H1 (cell line): ENCODE measurements around the gene CPSF4. TPM values are rescaled to one million over a fixed set of nuclear protein-coding genes. Genes with fewer than 3 reads are reported as not detected.
A peak's percentile ranks its signal among the peaks of the same experiment; 100 is the strongest.

Experiments used
- CTCF ChIA-PET: fragments of 300-600 bp; sonication (Branson Sonifier 250); formaldehyde crosslinking; loops from one replicate; lab custom pipeline; 2021; ENCODE audit not compliant: partially characterized antibody; lab: Charles Lee
- POLR2A ChIA-PET: fragments of 300-600 bp; sonication (Branson Sonifier 250); formaldehyde crosslinking; loops from one replicate; lab custom pipeline; 2021; ENCODE audit warnings: inconsistent platforms; ENCODE audit not compliant: partially characterized antibody; lab: Charles Lee
- DNase-seq, 2 experiments: peaks; one replicate each; pipeline versions ENCODE4 v3.0.0 to v3.0.0-alpha.2; 2010 to 2022; ENCODE audit warnings: low spot score in 2 of 2, low read depth in 1 of 2, mixed read lengths in 1 of 2
- FAIRE-seq: peaks from 2 replicates; lab custom pipeline; 2011; peaks lifted over from hg19 to GRCh38; lab: Jason Lieb, UNC
- H2AFZ ChIP-seq: 2 replicates; pipeline ENCODE4 v1.8.1; 2012; ENCODE audit warnings: low read length, inconsistent platforms
- H2AK5ac ChIP-seq: 2 replicates; pipeline ENCODE4 v1.6.1; 2013; ENCODE audit warnings: low read depth, low read length
- H2BK120ac ChIP-seq: replicated peaks from 2 replicates; pipeline ENCODE3; 2013; ENCODE audit warnings: low read depth, low read length, inconsistent platforms
- H2BK12ac ChIP-seq: 2 replicates; pipeline ENCODE4 v1.6.1; 2013; ENCODE audit warnings: low read depth, low read length
- H2BK15ac ChIP-seq: 2 replicates; pipeline ENCODE4 v1.6.1; 2013; ENCODE audit warnings: low read length
- H2BK20ac ChIP-seq: 2 replicates; pipeline ENCODE4 v1.6.1; 2013; ENCODE audit warnings: low read length
- H2BK5ac ChIP-seq: 2 replicates; pipeline ENCODE4 v1.6.1; 2013; ENCODE audit warnings: low read depth, low read length
- H3K14ac ChIP-seq: 2 replicates; pipeline ENCODE4 v1.6.1; 2013; ENCODE audit warnings: inconsistent platforms; ENCODE audit not compliant: insufficient read length
- H3K18ac ChIP-seq: 2 replicates; pipeline ENCODE4 v1.6.1; 2013; ENCODE audit warnings: low read length; ENCODE audit errors: extremely low read depth
- H3K23ac ChIP-seq: 2 replicates; pipeline ENCODE4 v1.6.1; 2013; ENCODE audit warnings: inconsistent platforms; ENCODE audit not compliant: insufficient read length
- H3K23me2 ChIP-seq: 2 replicates; pipeline ENCODE4 v1.6.1; 2013; ENCODE audit warnings: low read depth, low read length
- H3K27ac ChIP-seq: 2 replicates; pipeline ENCODE4 v1.6.1; 2011; ENCODE audit warnings: low read depth, low read length, inconsistent platforms
- H3K27me3 ChIP-seq, 4 experiments: replicated peaks in 1 of 4; 1 replicate in 1 of 4; 2 replicates in 3 of 4; pipeline versions ENCODE4 v1.6.1 to v1.8.1; 2011 to 2013; ENCODE audit warnings: low read length in 3 of 4, mild to moderate bottlenecking in 3 of 4, inconsistent platforms in 2 of 4, mixed read lengths in 2 of 4, moderate library complexity in 1 of 4; ENCODE audit not compliant: control insufficient read depth in 3 of 4, insufficient read depth in 3 of 4; ENCODE audit errors: extremely low read depth in 1 of 4
- H3K36me3 ChIP-seq, 4 experiments: 2 replicates each; pipeline versions ENCODE4 v1.6.1 to v1.8.1; 2011 to 2013; ENCODE audit warnings: mild to moderate bottlenecking in 4 of 4, low read length in 3 of 4, moderate library complexity in 2 of 4, control low read depth in 1 of 4, inconsistent platforms in 1 of 4; ENCODE audit not compliant: insufficient read depth in 4 of 4, control insufficient read depth in 2 of 4
- H3K4ac ChIP-seq: replicated peaks from 2 replicates; pipeline ENCODE3; 2013; ENCODE audit warnings: low read length, low read depth, mixed read lengths, inconsistent platforms; ENCODE audit not compliant: insufficient read length
- H3K4me1 ChIP-seq, 4 experiments: replicated peaks in 1 of 4; 1 replicate in 1 of 4; 2 replicates in 3 of 4; pipeline versions ENCODE4 v1.6.1 to v1.8.1; 2011 to 2013; ENCODE audit warnings: low read length in 3 of 4, inconsistent platforms in 2 of 4, mixed read lengths in 1 of 4; ENCODE audit not compliant: insufficient read depth in 4 of 4, control insufficient read depth in 3 of 4
- H3K4me2 ChIP-seq, 2 experiments: 2 replicates each; pipeline versions ENCODE4 v1.6.1 to v1.8.1; 2011 to 2013; ENCODE audit warnings: low read depth in 2 of 2, low read length in 2 of 2, control low read depth in 1 of 2, inconsistent platforms in 1 of 2, mild to moderate bottlenecking in 1 of 2; ENCODE audit not compliant: insufficient read depth in 1 of 2
- H3K4me3 ChIP-seq, 4 experiments: fragments of 200-600, 300-600 bp in 1 of 4; sonication (generic), shearing (Covaris generic), sonication (Bioruptor Twin) in 1 of 4; 2 replicates each; pipeline versions ENCODE4 v1.5.1 to v1.8.1; 2011 to 2016; ENCODE audit warnings: low read length in 4 of 4, low read depth in 3 of 4, control low read depth in 2 of 4, inconsistent platforms in 2 of 4, mild to moderate bottlenecking in 2 of 4, mixed read lengths in 1 of 4, moderate library complexity in 1 of 4; ENCODE audit not compliant: insufficient read depth in 2 of 4; ENCODE audit errors: extremely low read depth in 1 of 4
- H3K56ac ChIP-seq: replicated peaks from 2 replicates; pipeline ENCODE3; 2013; ENCODE audit warnings: low read depth, mild to moderate bottlenecking, mixed read lengths, low read length, inconsistent platforms; ENCODE audit not compliant: insufficient read length
- H3K79me1 ChIP-seq: 2 replicates; pipeline ENCODE4 v1.6.1; 2013; ENCODE audit warnings: low read depth, low read length, control low read depth
- H3K79me2 ChIP-seq, 2 experiments: 2 replicates each; pipeline versions ENCODE4 v1.6.1 to v1.8.1; 2012 to 2013; ENCODE audit warnings: low read length in 2 of 2, mild to moderate bottlenecking in 2 of 2, inconsistent platforms in 1 of 2; ENCODE audit not compliant: insufficient read depth in 2 of 2, control insufficient read depth in 1 of 2
- H3K9ac ChIP-seq, 4 experiments: replicated peaks in 1 of 4; 1 replicate in 1 of 4; 2 replicates in 3 of 4; pipeline versions ENCODE4 v1.6.1 to v1.8.1; 2011 to 2013; ENCODE audit warnings: low read depth in 3 of 4, low read length in 3 of 4, control low read depth in 2 of 4, mild to moderate bottlenecking in 2 of 4, moderate library complexity in 2 of 4, inconsistent platforms in 1 of 4; ENCODE audit errors: extremely low read depth in 1 of 4
- H3K9me3 ChIP-seq, 2 experiments: 2 replicates each; pipeline versions ENCODE4 v1.6.1 to v1.8.1; 2012 to 2013; ENCODE audit warnings: mild to moderate bottlenecking in 2 of 2, moderate library complexity in 2 of 2, control low read depth in 1 of 2, inconsistent platforms in 1 of 2, low read depth in 1 of 2, low read length in 1 of 2, mixed read lengths in 1 of 2; ENCODE audit not compliant: insufficient read depth in 2 of 2
- H4K20me1 ChIP-seq, 2 experiments: replicated peaks in 1 of 2; 2 replicates each; pipeline versions ENCODE3 to v1.8.1; 2011 to 2013; ENCODE audit warnings: inconsistent platforms in 2 of 2, low read length in 2 of 2, mild to moderate bottlenecking in 1 of 2; ENCODE audit not compliant: insufficient read depth in 2 of 2, control insufficient read depth in 1 of 2
- H4K5ac ChIP-seq: 2 replicates; pipeline ENCODE4 v1.6.1; 2013; ENCODE audit warnings: low read length, low read depth, mixed read lengths, inconsistent platforms; ENCODE audit not compliant: insufficient read length
- H4K8ac ChIP-seq: 2 replicates; pipeline ENCODE4 v1.8.0; 2013; ENCODE audit warnings: mild to moderate bottlenecking, moderate library complexity, low read length, inconsistent platforms; ENCODE audit not compliant: insufficient read depth; ENCODE audit errors: extremely low read depth
- H4K91ac ChIP-seq: replicated peaks from 2 replicates; pipeline ENCODE3; 2013; ENCODE audit warnings: low read length, mixed read lengths, inconsistent platforms; ENCODE audit not compliant: insufficient read length
- ASH2L ChIP-seq: fragments of 200-600, 300-600 bp; sonication (generic); IDR thresholded peaks from one replicate; pipeline ENCODE4 v1.7.1; 2017; ENCODE audit warnings: low read length
- TAF1 ChIP-seq: IDR thresholded peaks from 2 replicates; pipeline ENCODE4 v1.6.1; 2011; ENCODE audit warnings: mild to moderate bottlenecking, low read depth, low read length
- TBP ChIP-seq: IDR thresholded peaks from 2 replicates; pipeline ENCODE4 v1.6.1; 2011; ENCODE audit warnings: low read depth, low read length, improper control_type of control experiment
- WGBS, 2 experiments: shearing (Covaris generic) in 1 of 2; methylation state at CpG; one replicate each; pipeline versions ENCODE4 v1.1.6 to v1.1.7; 2013 to 2015; ENCODE audit warnings: low lambda C conversion rate in 2 of 2, mixed read lengths in 2 of 2, inconsistent platforms in 1 of 2, low coverage in 1 of 2, missing lambda C conversion rate in 1 of 2; ENCODE audit not compliant: insufficient replicate concordance in 2 of 2, insufficient coverage in 1 of 2, insufficient read length in 1 of 2; ENCODE audit errors: extremely low coverage in 1 of 2, missing lambda C conversion rate in 1 of 2; 5-methylcytosine and 5-hydroxymethylcytosine counted together
- polyA plus RNA-seq, 7 experiments: library from polyadenylated mRNA; depleted of rRNA in 3 of 7; stranded (reverse) in 5 of 7; unstranded in 2 of 7; fragments of >200 nt in 5 of 7; fragments of 200-250 nt in 2 of 7; gene quantifications; 1 replicate in 5 of 7; 2 replicates in 1 of 7; 4 replicates in 1 of 7; pipeline versions ENCODE4 v1.2.1 to v1.2.3, GENCODE V29; 2011 to 2013; ENCODE audit warnings: missing spikeins in 2 of 7, mixed read lengths in 2 of 7
- total RNA-seq: library from RNA; stranded (reverse); fragmentation: NEBNext Ultra II Directional; extraction: Animal tissue kit (Norgen Biotek cat#: 25700); gene quantifications from 2 replicates; pipeline ENCODE4 v1.2.1, GENCODE V29; 2021

The CPSF4 gene
- total and polyA plus RNA-seq, 2 of the 8 experiments (the other 6 are each of a cell fraction or from before 2014, with no cell fraction given): 77.5 to 103 TPM

DNA sequence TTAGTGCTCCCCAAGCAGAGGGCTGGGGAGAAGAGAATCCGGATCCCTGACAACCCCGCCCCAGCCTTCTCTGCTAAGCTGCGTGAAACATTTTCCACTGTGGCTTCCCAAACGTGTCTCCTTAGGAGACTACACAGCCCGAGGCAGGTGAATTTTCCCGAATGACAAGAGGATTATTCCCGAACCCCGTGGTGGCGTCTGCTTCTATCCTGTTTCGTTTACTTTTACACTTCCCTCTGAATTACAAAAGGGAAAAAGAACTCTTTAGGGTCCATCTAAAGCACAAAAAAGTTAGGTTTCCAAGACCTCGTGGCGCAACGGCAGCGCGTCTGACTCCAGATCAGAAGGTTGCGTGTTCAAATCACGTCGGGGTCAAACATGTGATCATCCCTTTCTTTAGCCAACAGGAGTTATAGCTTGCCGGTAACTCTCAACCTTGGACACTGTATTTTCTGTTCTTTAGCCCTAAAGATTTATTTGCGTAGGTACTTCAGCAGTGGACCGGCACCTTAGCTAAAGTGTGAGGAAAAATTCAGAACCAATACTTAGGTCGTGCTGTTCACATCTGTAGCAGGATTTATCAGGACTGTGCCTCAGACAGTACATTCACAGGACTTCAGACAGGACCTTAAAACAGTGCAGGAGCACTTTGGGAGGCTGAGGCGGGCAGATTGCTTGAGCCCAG lies 30.8 kb downstream of the CPSF4 start:
- no peaks in the 10 kb centered on the region for H4K20me1 ChIP-seq
- H3K23me2 ChIP-seq: peaks cover 14% of the 10 kb centered on the region
- H4K5ac ChIP-seq: no peak overlapping the region
- H2AK5ac ChIP-seq: no peak overlapping the region
- H2BK5ac ChIP-seq: no peak overlapping the region
- no peak overlapping the region for H3K27ac ChIP-seq
- 0 out of 2 replicates have a peak overlapping the region, but pooled peaks have one; percentile 47 for H2BK15ac ChIP-seq
- no peak overlapping the region for H3K18ac ChIP-seq
- 59% methylated on average over 23 of the region's 23 CpGs; no CpG with 5 or more reads in 1 of the 2 experiments for WGBS, 2 experiments
- H3K4ac ChIP-seq: no peak overlapping the region
- peaks cover 8% of the 10 kb centered on the region for H3K79me1 ChIP-seq
- H3K23ac ChIP-seq: no peak overlapping the region
- H3K4me2 ChIP-seq: peak overlapping the region; percentile 11 to 50; a peak in 3 of 4 replicates
- peak overlapping the region; percentile 22; the same call in 1 of the 2 replicates for H2AFZ ChIP-seq
- H2BK20ac ChIP-seq: 0 out of 2 replicates have a peak overlapping the region, but pooled peaks have one; percentile 48
- no peak overlapping the region for H4K8ac ChIP-seq
- H4K91ac ChIP-seq: no peak overlapping the region
- H2BK12ac ChIP-seq: no peak overlapping the region
- peaks cover 19 to 27% of the 10 kb centered on the region in 2 experiments for H3K79me2 ChIP-seq
- POLR2A ChIA-PET: interaction anchor here (0.8 to 8.6 kb wide), 10 partner anchors 9 to 89 kb away, joined by 3 to 63 read pairs (median 4); partner anchors contain the start of genes BUD31, CPSF4, PDAP1 and PTCD1
- no peaks in the 10 kb centered on the region for H3K27me3 ChIP-seq
- H3K9ac ChIP-seq: no peak overlapping the region
- H3K56ac ChIP-seq: no peak overlapping the region
- no peak for DNase-seq
- H3K36me3 ChIP-seq: no peaks in the 10 kb centered on the region
- peaks cover 0 to 2% (median 0%) of the 10 kb centered on the region in 4 experiments; a peak in 1 of 7 replicates for H3K4me1 ChIP-seq
- FAIRE-seq: peak; percentile 76
- peak overlapping the region in 2 of 4 experiments; percentile 17 to 46; a peak in 4 of 8 replicates for H3K4me3 ChIP-seq
- H3K9me3 ChIP-seq: no peaks in the 10 kb centered on the region
- no peak overlapping the region for H3K14ac ChIP-seq
- CTCF ChIA-PET: interaction anchor here (0.5 to 1.0 kb wide), 4 partner anchors 11 to 181 kb away, joined by 3 read pairs; no protein-coding TSS in a partner anchor
- H2BK120ac ChIP-seq: no peak overlapping the region
- TF ChIP-seq TAF1: 0 out of 2 replicates have a peak, but pooled peaks have one; percentile 26
- TF ChIP-seq ASH2L: no peak
- peak; percentile 98 for TF ChIP-seq TBP
